ENCODE data around the gene PRCC. TPM values are rescaled to one million over a fixed set of nuclear protein-coding genes. Genes with fewer than 3 reads are reported as not detected.
A peak's percentile ranks its signal among the peaks of the same experiment; 100 is the strongest.

Gene PRCC
- total RNA-seq, 4 donors from 2014 or later: 34.8 to 57.9 (median 43.6) TPM

DNA sequence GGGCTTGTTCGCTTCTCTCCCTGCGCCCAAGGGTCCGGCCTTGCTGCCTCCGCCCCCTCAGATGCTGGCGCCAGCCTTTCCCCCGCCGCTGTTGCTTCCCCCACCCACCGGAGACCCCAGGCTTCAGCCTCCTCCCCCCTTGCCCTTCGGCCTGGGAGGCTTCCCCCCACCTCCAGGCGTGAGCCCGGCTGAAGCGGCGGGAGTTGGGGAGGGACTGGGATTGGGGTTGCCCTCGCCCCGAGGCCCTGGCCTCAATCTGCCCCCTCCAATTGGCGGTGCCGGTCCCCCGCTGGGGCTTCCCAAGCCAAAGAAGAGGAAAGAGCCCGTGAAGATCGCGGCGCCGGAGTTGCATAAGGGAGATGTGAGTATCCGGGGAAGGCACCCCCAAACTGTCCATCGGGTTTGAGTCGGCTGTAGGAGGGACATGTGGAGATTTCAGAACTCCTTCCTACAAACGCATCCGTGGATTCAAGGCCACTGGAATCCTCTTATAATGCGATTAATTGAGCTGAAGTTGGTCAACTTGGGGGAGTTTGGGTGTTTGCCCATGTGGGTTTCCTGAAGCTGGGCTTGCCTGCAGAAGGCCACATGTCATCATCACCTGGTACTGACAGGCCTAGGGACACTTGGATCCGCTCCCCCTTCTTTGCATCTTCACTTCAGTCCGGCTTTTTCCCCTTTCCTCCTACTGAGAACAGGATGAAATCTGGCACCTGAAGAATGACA is 707 bp downstream of the PRCC start:
- Histone ChIP-seq H3K4me3 (replicated peaks in 1 of 3) (peak overlapping the region; percentile 93 to 96 (median 95)), H3K27ac (peak overlapping the region; percentile 87 to 96 (median 93)), H3K4me1 (peaks cover 29 to 31% of the 10 kb centered on the region in 2 donors), H3K27me3 (no peaks in the 10 kb centered on the region), H3K36me3 (no peaks in the 10 kb centered on the region), H3K9me3 (no peaks in the 10 kb centered on the region)
- TF ChIP-seq, protein P1, sequence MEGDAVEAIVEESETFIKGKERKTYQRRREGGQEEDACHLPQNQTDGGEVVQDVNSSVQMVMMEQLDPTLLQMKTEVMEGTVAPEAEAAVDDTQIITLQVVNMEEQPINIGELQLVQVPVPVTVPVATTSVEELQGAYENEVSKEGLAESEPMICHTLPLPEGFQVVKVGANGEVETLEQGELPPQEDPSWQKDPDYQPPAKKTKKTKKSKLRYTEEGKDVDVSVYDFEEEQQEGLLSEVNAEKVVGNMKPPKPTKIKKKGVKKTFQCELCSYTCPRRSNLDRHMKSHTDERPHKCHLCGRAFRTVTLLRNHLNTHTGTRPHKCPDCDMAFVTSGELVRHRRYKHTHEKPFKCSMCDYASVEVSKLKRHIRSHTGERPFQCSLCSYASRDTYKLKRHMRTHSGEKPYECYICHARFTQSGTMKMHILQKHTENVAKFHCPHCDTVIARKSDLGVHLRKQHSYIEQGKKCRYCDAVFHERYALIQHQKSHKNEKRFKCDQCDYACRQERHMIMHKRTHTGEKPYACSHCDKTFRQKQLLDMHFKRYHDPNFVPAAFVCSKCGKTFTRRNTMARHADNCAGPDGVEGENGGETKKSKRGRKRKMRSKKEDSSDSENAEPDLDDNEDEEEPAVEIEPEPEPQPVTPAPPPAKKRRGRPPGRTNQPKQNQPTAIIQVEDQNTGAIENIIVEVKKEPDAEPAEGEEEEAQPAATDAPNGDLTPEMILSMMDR (IDR thresholded peaks at IDR 0.05): no peak
- TF ChIP-seq POLR2A (IDR thresholded peaks at IDR 0.05): no peak
- intact Hi-C loops (cut with DNase I): no loop called here
- DNase-seq: peak; percentile 21 to 25
- WGBS, 2 donors: 2 to 3% methylated on average over 18 to 21 of the region's 31 CpGs

DNA sequence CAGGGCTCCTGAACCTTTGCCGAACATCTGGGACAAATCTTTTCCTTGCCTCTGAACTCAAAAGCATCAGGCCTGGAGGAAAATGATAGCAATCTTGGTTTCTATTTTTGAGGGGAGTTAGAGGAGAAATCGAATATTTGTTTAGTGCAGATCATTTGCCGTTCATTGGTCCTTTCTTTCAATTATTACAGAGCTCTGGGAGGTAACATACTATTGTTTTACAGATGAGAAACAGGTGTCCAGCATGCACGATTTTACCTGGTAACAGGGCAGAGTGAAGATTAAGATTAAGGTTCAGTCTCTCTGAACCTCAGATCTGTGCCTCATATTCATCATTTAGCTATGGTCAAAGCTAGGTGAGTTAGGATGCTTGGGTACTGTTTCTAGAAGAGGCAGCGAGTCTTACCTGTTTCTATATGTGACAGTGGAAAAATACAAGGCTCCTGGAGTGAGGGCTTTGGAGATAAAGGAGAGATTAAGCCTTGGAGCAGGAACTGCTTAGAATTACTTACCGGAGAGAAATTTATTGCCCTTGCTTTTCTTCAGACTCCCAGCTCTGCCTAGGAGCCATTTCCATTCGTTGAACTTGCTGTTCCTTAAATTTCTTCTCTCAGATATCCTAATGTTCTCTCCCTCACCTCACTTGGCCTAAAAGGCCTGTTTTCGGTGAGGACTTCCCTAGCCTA is 1.4 kb downstream of the PRCC start:
- 23 to 25% methylated on average over 8 of the region's 8 CpGs for WGBS, 2 donors
- DNase-seq: no peak
- Histone ChIP-seq H3K36me3 (no peaks in the 10 kb centered on the region), H3K4me3 (replicated peaks in 1 of 3) (peak overlapping the region; percentile 93 to 96 (median 95)), H3K9me3 (no peaks in the 10 kb centered on the region), H3K27ac (peak overlapping the region in 2 of 3 donors; percentile 0 to 93), H3K27me3 (no peaks in the 10 kb centered on the region), H3K4me1 (peaks cover 31 to 38% of the 10 kb centered on the region in 2 donors)
- TF ChIP-seq, protein P1 (IDR thresholded peaks at IDR 0.05): no peak
- TF ChIP-seq POLR2A (IDR thresholded peaks at IDR 0.05): no peak
- intact Hi-C loops (cut with DNase I): no loop called here

DNA sequence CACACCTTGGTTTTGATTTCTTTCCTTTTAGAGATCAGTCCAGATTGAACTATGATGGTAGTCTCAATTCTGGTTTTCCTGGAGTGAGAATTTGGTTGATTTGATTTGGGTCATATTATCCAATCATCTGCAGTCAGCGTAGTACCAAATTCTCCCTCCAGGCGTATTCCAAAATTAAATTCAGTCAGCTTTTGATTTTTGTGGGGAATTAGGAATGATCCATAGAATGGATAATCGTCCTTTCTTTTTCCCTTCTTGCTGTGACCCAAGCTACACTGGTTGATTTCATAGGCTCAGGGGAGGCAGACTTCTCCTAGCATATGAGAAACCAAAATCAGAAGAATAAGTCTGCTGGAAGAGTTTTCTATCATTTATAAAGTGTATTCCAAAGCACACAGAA is 4.9 kb downstream of the PRCC start:
- no peaks in the 10 kb centered on the region for H3K9me3 ChIP-seq
- no peak for TF ChIP-seq POLR2A (IDR thresholded peaks at IDR 0.05)
- TF ChIP-seq, protein P1 (IDR thresholded peaks at IDR 0.05): no peak
- DNase-seq: no peak
- WGBS, 2 donors: 87% methylated on average over 3 of the region's 3 CpGs
- intact Hi-C loops (cut with DNase I): no loop called here
- H3K4me3 ChIP-seq (replicated peaks in 1 of 3): no peak overlapping the region
- H3K4me1 ChIP-seq: peaks cover 28 to 45% of the 10 kb centered on the region in 2 donors
- H3K27ac ChIP-seq: no peak overlapping the region
- no peaks in the 10 kb centered on the region for H3K36me3 ChIP-seq
- no peaks in the 10 kb centered on the region for H3K27me3 ChIP-seq

DNA sequence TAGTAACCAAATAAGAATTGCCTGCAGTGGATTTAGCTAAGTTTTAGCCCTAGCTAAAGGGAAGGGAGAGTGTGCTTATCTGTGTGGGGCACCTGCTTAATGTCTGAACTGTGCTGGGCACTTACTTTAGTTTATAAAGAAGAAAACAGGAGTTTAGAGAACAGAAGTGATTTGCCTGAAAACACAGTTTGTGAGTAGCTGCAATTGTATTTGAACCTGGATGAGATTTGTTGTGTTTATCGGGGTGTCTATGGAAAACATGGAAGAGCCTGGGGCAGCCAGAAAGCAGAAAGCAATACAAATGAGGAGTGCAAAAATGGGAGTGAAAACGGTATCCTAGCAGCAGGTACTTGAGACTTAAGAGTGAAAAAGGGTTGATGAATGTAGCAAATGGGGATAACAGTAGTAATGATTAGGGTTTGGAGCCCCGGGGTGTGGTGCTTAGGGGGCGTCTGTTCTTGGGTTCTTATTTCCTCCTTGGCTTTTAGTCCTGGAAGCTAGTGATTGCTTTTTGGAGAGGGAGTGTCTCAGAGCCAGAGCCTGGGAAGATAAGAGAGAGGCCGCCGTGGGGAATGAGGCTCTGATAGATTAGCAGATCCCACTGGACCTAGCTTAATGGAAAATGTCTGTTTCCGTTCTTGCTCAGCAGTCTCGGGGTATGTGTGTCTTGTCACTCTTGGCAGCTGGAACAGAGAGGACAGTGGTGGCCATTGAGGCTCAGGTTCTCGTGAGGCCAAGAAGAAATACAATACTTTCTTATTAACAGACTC is 5.6 kb downstream of the PRCC start:
- Histone ChIP-seq H3K27ac (peak overlapping the region in 2 of 3 donors; percentile 13 to 38), H3K27me3 (no peaks in the 10 kb centered on the region), H3K4me1 (peaks cover 28 to 47% of the 10 kb centered on the region in 2 donors), H3K4me3 (replicated peaks in 1 of 3) (no peak overlapping the region), H3K36me3 (no peaks in the 10 kb centered on the region), H3K9me3 (no peaks in the 10 kb centered on the region)
- 58 to 60% methylated on average over 9 of the region's 9 CpGs for WGBS, 2 donors
- no peak for TF ChIP-seq POLR2A (IDR thresholded peaks at IDR 0.05)
- TF ChIP-seq, protein P1 (IDR thresholded peaks at IDR 0.05): no peak
- no peak for DNase-seq
- intact Hi-C loops (cut with DNase I): no loop called here

Data from thyroid gland (tissue), 4 donors.